Thyroid gland (tissue), 4 donors: ENCODE data around the gene ACTL7B. TPM values are rescaled to one million over a fixed set of nuclear protein-coding genes. Genes with fewer than 3 reads are reported as not detected.

Experiments
- DNase-seq, 2 donors: peaks; one replicate each; pipeline ENCODE4 v3.0.0-alpha.2; 2019
- H3K27ac ChIP-seq, 3 donors: fragments of 200-600 bp; sonication (generic); 1 replicate in 2 of 3; 2 replicates in 1 of 3; pipeline ENCODE4 v1.5.1; 2016 to 2019; ENCODE audit warnings: mild to moderate bottlenecking in 1 of 3, moderate library complexity in 1 of 3
- H3K27me3 ChIP-seq: fragments of 200-600 bp; sonication (generic); one replicate; pipeline ENCODE4 v1.5.1; 2019
- H3K36me3 ChIP-seq, 2 donors: fragments of 200-600 bp; sonication (generic); one replicate each; pipeline ENCODE4 v1.5.1; 2016 to 2019
- H3K4me1 ChIP-seq, 2 donors: fragments of 200-600 bp; sonication (generic); one replicate each; pipeline ENCODE4 v1.5.1; 2017 to 2019
- H3K4me3 ChIP-seq, 3 donors: fragments of 200-600 bp; sonication (generic); replicated peaks in 1 of 3; 1 replicate in 2 of 3; 2 replicates in 1 of 3; pipeline ENCODE4 v1.5.1; 2016; ENCODE audit warnings: mild to moderate bottlenecking in 1 of 3
- H3K9me3 ChIP-seq: fragments of 200-600 bp; sonication (generic); one replicate; pipeline ENCODE4 v1.5.1; 2017
- POLR2A ChIP-seq, 2 donors: fragments of 450-650 bp; IDR thresholded peaks; one replicate each; pipeline ENCODE4 v1.6.1; 2017; ENCODE audit warnings: antibody characterized with exemption in 2 of 2, mild to moderate bottlenecking in 2 of 2, moderate library complexity in 1 of 2
- WGBS, 2 donors: methylation state at CpG; one replicate each; pipeline ENCODE4 v1.1.5; 2017; 5-methylcytosine and 5-hydroxymethylcytosine counted together
- intact Hi-C: fragments of 100-400 bp; cut with DNase I; formaldehyde crosslinking; loops from one replicate; pipeline ENCODE4 v1.15.1; 2023
- total RNA-seq, 4 donors: library from RNA; depleted of rRNA; stranded (reverse); fragments of >200 nt; gene quantifications; one replicate each; pipeline ENCODE4 v1.2.3, GENCODE V29; 2016
- TF ChIP-seq, protein P1 (sequence below), 6 experiments: fragments of 200-600 bp in 3 of 6; fragments of 450-650 bp in 3 of 6; sonication (generic) in 3 of 6; IDR thresholded peaks; one replicate each; pipeline ENCODE4 v1.5.1; 2016 to 2019; ENCODE audit warnings: antibody characterized with exemption in 6 of 6, mild to moderate bottlenecking in 2 of 6, inconsistent platforms in 1 of 6, moderate library complexity in 1 of 6

The ACTL7B gene
- total RNA-seq, 4 donors from 2014 or later: 0.33 to 0.54 TPM; not detected in 2

DNA sequence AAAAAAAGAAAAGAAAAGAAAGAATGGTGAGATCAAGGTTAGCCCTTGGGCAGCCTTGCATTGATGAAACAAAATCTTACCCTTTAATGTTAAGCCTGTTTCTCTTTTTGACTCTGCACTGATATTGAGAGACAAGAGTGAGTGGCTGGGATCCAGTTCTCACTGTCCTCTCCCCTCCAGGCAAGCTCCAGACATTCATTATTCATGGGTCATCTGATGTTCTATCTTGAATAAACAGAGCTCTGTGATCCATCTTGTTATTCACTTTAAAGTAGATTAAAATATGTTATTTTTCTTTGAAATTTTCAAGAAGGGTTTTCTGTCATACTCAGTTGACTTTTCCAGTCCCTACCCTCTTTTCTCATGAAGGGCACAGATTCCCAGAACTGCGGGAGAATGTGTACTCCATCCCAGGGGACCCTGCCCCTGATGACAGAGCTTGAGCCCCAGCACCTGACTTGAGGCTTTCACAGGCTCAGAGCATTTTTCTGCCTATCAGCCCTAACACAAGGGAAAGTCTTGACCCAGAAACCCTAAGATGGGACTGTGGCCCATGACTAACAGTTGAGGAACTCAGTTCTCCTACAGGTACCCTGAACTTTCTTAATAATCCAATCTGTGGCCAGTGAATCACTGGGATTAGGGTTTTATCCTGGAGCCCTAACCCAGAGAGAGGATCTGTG is 24.1 kb downstream of the ACTL7B start:
- no peak for DNase-seq
- Histone ChIP-seq H3K4me1 (peaks cover 7 to 8% of the 10 kb centered on the region in 2 donors), H3K36me3 (no peaks in the 10 kb centered on the region), H3K9me3 (no peaks in the 10 kb centered on the region), H3K27ac (no peak overlapping the region), H3K27me3 (no peaks in the 10 kb centered on the region), H3K4me3 (no peak overlapping the region)
- 82 to 83% methylated on average over 1 of the region's 1 CpG for WGBS, 2 donors
- intact Hi-C loops: no loop called here
- TF ChIP-seq, protein P1, sequence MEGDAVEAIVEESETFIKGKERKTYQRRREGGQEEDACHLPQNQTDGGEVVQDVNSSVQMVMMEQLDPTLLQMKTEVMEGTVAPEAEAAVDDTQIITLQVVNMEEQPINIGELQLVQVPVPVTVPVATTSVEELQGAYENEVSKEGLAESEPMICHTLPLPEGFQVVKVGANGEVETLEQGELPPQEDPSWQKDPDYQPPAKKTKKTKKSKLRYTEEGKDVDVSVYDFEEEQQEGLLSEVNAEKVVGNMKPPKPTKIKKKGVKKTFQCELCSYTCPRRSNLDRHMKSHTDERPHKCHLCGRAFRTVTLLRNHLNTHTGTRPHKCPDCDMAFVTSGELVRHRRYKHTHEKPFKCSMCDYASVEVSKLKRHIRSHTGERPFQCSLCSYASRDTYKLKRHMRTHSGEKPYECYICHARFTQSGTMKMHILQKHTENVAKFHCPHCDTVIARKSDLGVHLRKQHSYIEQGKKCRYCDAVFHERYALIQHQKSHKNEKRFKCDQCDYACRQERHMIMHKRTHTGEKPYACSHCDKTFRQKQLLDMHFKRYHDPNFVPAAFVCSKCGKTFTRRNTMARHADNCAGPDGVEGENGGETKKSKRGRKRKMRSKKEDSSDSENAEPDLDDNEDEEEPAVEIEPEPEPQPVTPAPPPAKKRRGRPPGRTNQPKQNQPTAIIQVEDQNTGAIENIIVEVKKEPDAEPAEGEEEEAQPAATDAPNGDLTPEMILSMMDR (IDR thresholded peaks at IDR 0.05): no peak
- no peak for TF ChIP-seq POLR2A (IDR thresholded peaks at IDR 0.05)

DNA sequence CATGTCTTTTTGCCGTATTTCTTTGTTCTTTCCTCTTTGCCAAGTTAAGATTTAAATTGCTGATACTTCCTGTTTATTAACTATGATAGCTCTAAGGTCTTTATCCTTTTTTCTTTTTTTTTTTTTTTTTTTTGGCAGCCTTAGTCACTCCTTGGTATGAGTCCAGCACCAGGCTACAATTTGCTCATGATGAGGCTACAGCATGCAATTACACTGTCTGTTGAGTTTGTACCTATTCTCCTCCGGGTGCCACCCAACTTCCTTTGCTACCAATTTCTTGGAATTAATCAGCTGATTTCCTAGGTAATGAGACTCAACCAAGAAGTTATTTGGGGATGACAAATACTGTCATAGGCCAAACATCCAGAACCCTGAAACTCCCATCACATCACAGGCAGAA is 25.5 kb downstream of the ACTL7B start:
- WGBS, 2 donors: 61 to 78% methylated on average over 2 of the region's 2 CpGs
- intact Hi-C loops: no loop called here
- H3K27me3 ChIP-seq: no peaks in the 10 kb centered on the region
- H3K9me3 ChIP-seq: no peaks in the 10 kb centered on the region
- TF ChIP-seq, protein P1 (IDR thresholded peaks at IDR 0.05): no peak
- no peak for TF ChIP-seq POLR2A (IDR thresholded peaks at IDR 0.05)
- DNase-seq: no peak
- no peaks in the 10 kb centered on the region for H3K36me3 ChIP-seq
- no peaks in the 10 kb centered on the region for H3K4me1 ChIP-seq
- no peak overlapping the region for H3K27ac ChIP-seq
- H3K4me3 ChIP-seq: no peak overlapping the region

DNA sequence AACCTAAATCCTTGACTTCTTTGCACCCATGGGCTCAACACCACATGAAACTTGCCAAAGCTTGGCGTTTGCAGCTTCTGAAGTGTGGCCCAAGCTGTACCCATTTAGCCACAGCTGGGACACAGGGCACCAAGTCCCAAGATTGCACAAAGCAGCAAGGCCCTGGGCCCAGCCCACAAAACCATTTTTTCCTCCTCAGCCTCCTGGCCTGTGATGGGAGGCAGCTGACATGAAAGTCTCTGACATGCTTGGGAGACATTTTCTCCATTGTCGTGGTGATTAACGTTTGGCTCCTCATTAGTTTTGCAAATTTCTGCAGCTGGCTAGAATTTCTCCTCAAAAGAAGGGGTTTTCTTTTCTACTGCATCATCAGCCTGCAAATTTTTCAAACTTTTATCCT is 32.0 kb downstream of the ACTL7B start:
- no peak for TF ChIP-seq POLR2A (IDR thresholded peaks at IDR 0.05)
- TF ChIP-seq, protein P1 (IDR thresholded peaks at IDR 0.05): no peak
- no peaks in the 10 kb centered on the region for H3K27me3 ChIP-seq
- H3K27ac ChIP-seq: no peak overlapping the region
- H3K9me3 ChIP-seq: no peaks in the 10 kb centered on the region
- no peaks in the 10 kb centered on the region for H3K4me1 ChIP-seq
- no peak overlapping the region for H3K4me3 ChIP-seq
- intact Hi-C loops: no loop called here
- no peaks in the 10 kb centered on the region for H3K36me3 ChIP-seq
- no peak for DNase-seq
- WGBS, 2 donors: 89% methylated on average over 2 to 3 of the region's 3 CpGs

DNA sequence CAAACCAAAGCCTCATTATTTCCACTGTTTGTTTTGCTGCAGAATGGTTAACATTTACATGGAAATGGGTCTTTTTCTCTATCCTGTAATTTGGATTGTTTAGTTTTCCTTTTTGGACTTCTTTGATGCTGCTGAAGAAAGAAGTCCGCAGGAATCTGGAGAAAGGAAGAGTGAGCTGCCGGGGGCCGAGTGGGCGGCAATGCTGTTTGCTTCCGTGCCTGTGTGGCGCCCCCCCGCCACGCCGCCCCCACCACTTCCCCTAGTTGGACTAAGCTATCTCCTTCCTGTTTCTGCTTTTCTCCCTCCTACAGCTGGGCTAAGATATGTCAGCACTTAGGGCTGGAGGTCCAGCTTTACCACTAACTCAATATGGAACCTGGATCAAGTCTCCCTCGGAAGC is 39.7 kb downstream of the ACTL7B start:
- no peaks in the 10 kb centered on the region for H3K4me1 ChIP-seq

DNA sequence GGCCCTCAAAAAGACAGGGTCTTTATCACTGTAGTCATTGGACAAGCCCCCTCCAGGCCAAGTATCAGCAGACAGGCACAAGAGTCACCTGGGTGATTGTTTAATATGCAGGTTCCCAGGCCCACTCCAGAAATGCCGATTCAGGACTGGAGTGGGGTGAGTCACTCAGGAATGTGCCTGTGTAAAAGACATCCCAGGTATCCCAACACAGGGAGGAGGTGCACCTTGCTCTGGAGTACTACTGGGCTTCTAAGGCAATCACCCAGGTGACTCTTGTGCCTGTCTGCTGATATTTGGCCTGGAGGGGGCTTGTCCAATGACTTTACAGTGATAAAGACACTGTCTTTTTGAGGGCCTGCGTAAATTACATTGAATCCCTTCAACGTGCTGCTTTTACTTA is 40.6 kb downstream of the ACTL7B start:
- 69 to 73% methylated on average over 3 of the region's 3 CpGs for WGBS, 2 donors
- no peak for TF ChIP-seq POLR2A (IDR thresholded peaks at IDR 0.05)
- TF ChIP-seq, protein P1 (IDR thresholded peaks at IDR 0.05): no peak
- intact Hi-C loops: no loop called here

More for the DNA sequence above, 39.7 kb downstream of the ACTL7B start:
- Histone ChIP-seq H3K27ac (no peak overlapping the region), H3K9me3 (no peaks in the 10 kb centered on the region), H3K27me3 (no peaks in the 10 kb centered on the region), H3K36me3 (no peaks in the 10 kb centered on the region), H3K4me3 (no peak overlapping the region)
- no peak for DNase-seq
- TF ChIP-seq POLR2A (IDR thresholded peaks at IDR 0.05): no peak
- TF ChIP-seq, protein P1 (IDR thresholded peaks at IDR 0.05): no peak
- intact Hi-C loops: no loop called here
- 60 to 68% methylated on average over 10 of the region's 10 CpGs for WGBS, 2 donors

More for the DNA sequence above, 40.6 kb downstream of the ACTL7B start:
- H3K27ac ChIP-seq: no peak overlapping the region
- no peak overlapping the region for H3K4me3 ChIP-seq
- no peaks in the 10 kb centered on the region for H3K36me3 ChIP-seq
- no peaks in the 10 kb centered on the region for H3K27me3 ChIP-seq
- DNase-seq: peak in 1 of 2 donors; percentile 19
- no peaks in the 10 kb centered on the region for H3K9me3 ChIP-seq
- no peaks in the 10 kb centered on the region for H3K4me1 ChIP-seq
